PC-3 (cell line): ENCODE results near the gene OPRD1. TPM values are rescaled to one million over a fixed set of nuclear protein-coding genes. Genes with fewer than 3 reads are reported as not detected.

ENCODE experiments used
- ATAC-seq: fragments of 200-7000 bp; cut with Tn5 transposase; 2 replicates; pipeline ENCODE4 v1.9.1; 2020; ENCODE audit warnings: mild to moderate bottlenecking, moderate library complexity
- BruUV-seq: library from RNA; stranded (reverse); fragments of 400-500 nt; replicated peaks from 2 replicates; lab custom pipeline; 2021; lab: Mats Ljungman, UMichigan
- CTCF ChIA-PET: fragments of 300-600 bp; sonication (Branson Sonifier 250); formaldehyde crosslinking; loops from one replicate; lab custom pipeline; 2022; ENCODE audit warnings: antibody characterized with exemption; lab: Charles Lee
- POLR2A ChIA-PET: fragments of 300-600 bp; sonication (Branson Sonifier 250); formaldehyde crosslinking; loops from one replicate; lab custom pipeline; 2022; ENCODE audit warnings: antibody characterized with exemption; ENCODE audit not compliant: unreplicated experiment; lab: Charles Lee
- DNase-seq: peaks from one replicate; pipeline ENCODE4 v3.0.0-alpha.2; 2015
- H2AFZ ChIP-seq: fragments of 300-600 bp; sonication (generic); 2 replicates; pipeline ENCODE4 v1.6.0; 2016; ENCODE audit warnings: antibody characterized with exemption, low read length
- H3F3A ChIP-seq: fragments of 300-600 bp; sonication (generic); one replicate; pipeline ENCODE4 v1.6.0; 2017; ENCODE audit warnings: antibody characterized with exemption, low read length, control low read depth, mild to moderate bottlenecking; ENCODE audit not compliant: unreplicated experiment
- H3K27ac ChIP-seq: fragments of 300-600 bp; sonication (generic); 2 replicates; pipeline ENCODE4 v1.5.1; 2016; ENCODE audit warnings: mild to moderate bottlenecking, low read length
- H3K27me3 ChIP-seq: fragments of 300-600 bp; sonication (generic); 2 replicates; pipeline ENCODE4 v1.6.1; 2016; ENCODE audit warnings: low read length, mixed read lengths
- H3K36me3 ChIP-seq: fragments of 300-600 bp; sonication (generic); 2 replicates; pipeline ENCODE4 v1.6.1; 2016; ENCODE audit warnings: low read depth, mixed run types, low read length, mixed read lengths
- H3K4me1 ChIP-seq: fragments of 300-600 bp; sonication (generic); 2 replicates; pipeline ENCODE4 v1.5.1; 2016; ENCODE audit warnings: low read length; ENCODE audit not compliant: insufficient read depth
- H3K4me2 ChIP-seq: fragments of 300-600 bp; sonication (generic); 2 replicates; pipeline ENCODE4 v1.6.0; 2016; ENCODE audit warnings: low read length
- H3K4me3 ChIP-seq: fragments of 300-600 bp; sonication (generic); 2 replicates; pipeline ENCODE4 v1.5.1; 2016; ENCODE audit warnings: mild to moderate bottlenecking, low read length, mixed read lengths
- H3K79me2 ChIP-seq: fragments of 300-600 bp; sonication (generic); 2 replicates; pipeline ENCODE4 v1.6.1; 2017; ENCODE audit warnings: low read length, mixed read lengths
- H3K9ac ChIP-seq: fragments of 300-600 bp; sonication (generic); 2 replicates; pipeline ENCODE4 v1.6.0; 2016; ENCODE audit warnings: mild to moderate bottlenecking, low read length
- H3K9me2 ChIP-seq: fragments of 300-600 bp; sonication (generic); replicated peaks from 2 replicates; pipeline ENCODE4 v1.6.1; 2016; ENCODE audit warnings: mixed run types, low read length, mixed read lengths
- H3K9me3 ChIP-seq: fragments of 300-600 bp; sonication (generic); 2 replicates; pipeline ENCODE4 v1.6.1; 2016; ENCODE audit warnings: low read length, mixed read lengths
- H4K20me1 ChIP-seq: fragments of 300-600 bp; sonication (generic); 2 replicates; pipeline ENCODE4 v1.6.1; 2016; ENCODE audit warnings: low read length, mixed read lengths
- EZH2 ChIP-seq: fragments of 300-600 bp; sonication (generic); IDR thresholded peaks from one replicate; pipeline ENCODE4 v1.6.1; 2017; ENCODE audit warnings: antibody characterized with exemption, mild to moderate bottlenecking, low read length; ENCODE audit not compliant: unreplicated experiment
- EZH2phosphoT487 ChIP-seq: fragments of 300-600 bp; sonication (generic); IDR thresholded peaks from 2 replicates; pipeline ENCODE4 v1.6.1; 2018; ENCODE audit warnings: mild to moderate bottlenecking, antibody characterized with exemption, low read length, borderline replicate concordance
- intact Hi-C: fragments of 100-400 bp; cut with micrococcal nuclease; formaldehyde crosslinking; loops from 2 replicates; pipeline ENCODE4 v1.9.0; 2023
- total RNA-seq: library from RNA; depleted of rRNA; stranded (reverse); fragments of >200 nt; gene quantifications from 2 replicates; pipeline ENCODE4 v1.2.3, GENCODE V29; 2014
- TF ChIP-seq, protein P1 (sequence below): fragments of 300-600 bp; sonication (generic); conservative IDR thresholded peaks from 2 replicates; pipeline ENCODE4 v1.5.1; 2017; ENCODE audit warnings: antibody characterized with exemption, low read depth, mild to moderate bottlenecking, low read length

The OPRD1 gene
- total RNA-seq, 1 experiment from 2014 or later, result not detected

DNA sequence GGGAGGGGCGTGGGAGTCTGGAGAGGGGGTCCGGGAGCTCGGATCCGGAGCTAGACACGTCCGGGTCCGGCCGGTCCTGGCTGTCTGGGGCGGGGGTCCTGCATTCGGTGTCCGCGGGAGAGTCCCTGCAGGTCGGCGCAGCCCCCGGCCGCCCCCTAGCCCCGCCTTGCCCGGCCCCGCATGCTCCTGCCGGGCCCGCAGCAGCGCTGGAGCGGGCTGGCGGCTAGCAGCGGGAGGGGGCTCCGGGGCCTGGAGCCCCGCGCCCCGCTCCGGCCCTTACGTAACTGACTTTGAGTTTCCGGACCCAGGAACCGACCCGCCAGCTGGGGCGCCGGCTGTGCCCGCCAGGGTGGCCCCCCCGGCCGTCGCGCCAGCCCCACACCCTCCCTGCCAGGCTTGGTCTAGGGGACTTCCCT, 75.5 kb downstream of the OPRD1 start:
- no peak for TF ChIP-seq EZH2
- TF ChIP-seq, protein P1, sequence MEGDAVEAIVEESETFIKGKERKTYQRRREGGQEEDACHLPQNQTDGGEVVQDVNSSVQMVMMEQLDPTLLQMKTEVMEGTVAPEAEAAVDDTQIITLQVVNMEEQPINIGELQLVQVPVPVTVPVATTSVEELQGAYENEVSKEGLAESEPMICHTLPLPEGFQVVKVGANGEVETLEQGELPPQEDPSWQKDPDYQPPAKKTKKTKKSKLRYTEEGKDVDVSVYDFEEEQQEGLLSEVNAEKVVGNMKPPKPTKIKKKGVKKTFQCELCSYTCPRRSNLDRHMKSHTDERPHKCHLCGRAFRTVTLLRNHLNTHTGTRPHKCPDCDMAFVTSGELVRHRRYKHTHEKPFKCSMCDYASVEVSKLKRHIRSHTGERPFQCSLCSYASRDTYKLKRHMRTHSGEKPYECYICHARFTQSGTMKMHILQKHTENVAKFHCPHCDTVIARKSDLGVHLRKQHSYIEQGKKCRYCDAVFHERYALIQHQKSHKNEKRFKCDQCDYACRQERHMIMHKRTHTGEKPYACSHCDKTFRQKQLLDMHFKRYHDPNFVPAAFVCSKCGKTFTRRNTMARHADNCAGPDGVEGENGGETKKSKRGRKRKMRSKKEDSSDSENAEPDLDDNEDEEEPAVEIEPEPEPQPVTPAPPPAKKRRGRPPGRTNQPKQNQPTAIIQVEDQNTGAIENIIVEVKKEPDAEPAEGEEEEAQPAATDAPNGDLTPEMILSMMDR, result no peak
- TF ChIP-seq EZH2phosphoT487, result no peak
- BruUV-seq, result no TSS peak
- peak; percentile 13 for DNase-seq

DNA sequence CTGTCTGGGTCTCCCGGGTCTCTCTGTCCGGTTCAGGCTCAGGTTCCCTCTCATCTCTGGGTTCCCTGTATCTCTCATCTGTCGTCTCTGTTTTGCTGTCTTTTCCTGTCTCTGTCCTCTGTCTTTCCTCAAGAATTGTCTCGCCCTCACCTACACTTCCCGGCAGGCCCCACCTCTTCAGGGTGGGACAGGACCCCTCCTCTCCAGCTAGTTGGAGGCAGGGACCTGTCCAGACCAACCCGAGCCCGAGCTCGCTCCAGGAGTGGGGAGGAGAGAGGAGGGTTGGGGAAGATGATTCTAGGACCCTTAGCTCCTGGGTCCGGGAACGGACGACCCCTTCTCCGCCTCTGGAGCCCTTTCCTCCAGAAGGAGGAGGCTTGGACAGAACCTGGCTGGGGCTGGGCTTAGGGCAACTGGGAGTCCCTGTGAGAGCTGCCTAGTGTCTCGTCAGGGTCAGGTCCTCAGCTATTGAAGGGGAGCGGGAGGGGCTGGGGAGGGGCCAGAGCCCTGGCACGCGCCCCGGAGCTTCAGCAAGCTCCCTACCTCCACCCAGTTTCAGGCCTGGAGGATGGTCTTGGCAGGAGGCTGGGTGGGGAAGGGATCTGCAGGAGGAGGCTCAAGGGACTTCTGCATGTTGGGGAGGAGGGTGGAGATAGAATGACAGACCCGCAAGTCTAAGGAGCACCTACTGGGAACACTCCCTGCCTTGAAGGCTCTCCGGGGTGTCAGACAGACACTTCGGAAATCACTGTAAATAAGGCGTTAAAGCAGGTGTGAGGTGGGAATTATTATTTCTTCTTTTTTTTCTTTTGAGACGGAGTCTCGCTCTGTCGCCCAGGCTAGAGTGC, 76.1 kb downstream of the OPRD1 start:
- H3K9me2 ChIP-seq, result no peaks in the 10 kb centered on the region
- TF ChIP-seq, protein P1, result no peak
- no peak for TF ChIP-seq EZH2
- TF ChIP-seq EZH2phosphoT487, result no peak
- H3K27me3 ChIP-seq, result no peaks in the 10 kb centered on the region
- H3K9me3 ChIP-seq, result no peaks in the 10 kb centered on the region
- no peaks in the 10 kb centered on the region for H3K36me3 ChIP-seq
- peaks cover 12% of the 10 kb centered on the region for H3K4me1 ChIP-seq
- POLR2A ChIA-PET, result no interaction called here
- H3F3A ChIP-seq, result no peaks in the 10 kb centered on the region
- intact Hi-C loops, result loop anchor here (5.0 to 10.0 kb wide), 2 partner anchors 257 to 1819 kb away; no protein-coding TSS in a partner anchor
- peak overlapping the region; percentile 93 for H3K4me3 ChIP-seq
- no peak for DNase-seq
- H3K9ac ChIP-seq, result peak overlapping the region; percentile 80; the same call in 1 of the 2 replicates
- H2AFZ ChIP-seq, result peak overlapping the region; percentile 96
- CTCF ChIA-PET, result interaction anchor here (0.5 to 0.8 kb wide), 2 partner anchors 9 to 314 kb away, joined by 3 to 4 read pairs; no protein-coding TSS in a partner anchor
- peak; percentile 3; the same call in 1 of the 2 replicates for ATAC-seq
- H4K20me1 ChIP-seq, result no peaks in the 10 kb centered on the region
- peak overlapping the region; percentile 97 for H3K4me2 ChIP-seq
- no peak overlapping the region for H3K27ac ChIP-seq
- peaks cover 11% of the 10 kb centered on the region for H3K79me2 ChIP-seq
- BruUV-seq, result no TSS peak

More for the DNA sequence above, 75.5 kb downstream of the OPRD1 start:
- Histone ChIP-seq H3K4me3 (peak overlapping the region; percentile 93), H3K27me3 (no peaks in the 10 kb centered on the region), H3K4me1 (peaks cover 13% of the 10 kb centered on the region), H3F3A (no peaks in the 10 kb centered on the region), H3K36me3 (no peaks in the 10 kb centered on the region), H3K4me2 (peak overlapping the region; percentile 97), H2AFZ (peak overlapping the region; percentile 96), H3K9ac (peak overlapping the region; percentile 80), H3K27ac (no peak overlapping the region), H4K20me1 (no peaks in the 10 kb centered on the region), H3K79me2 (peaks cover 11% of the 10 kb centered on the region), H3K9me2 (no peaks in the 10 kb centered on the region), H3K9me3 (no peaks in the 10 kb centered on the region)
- POLR2A ChIA-PET, result no interaction called here
- intact Hi-C loops, result loop anchor here (5.0 to 10.0 kb wide), 2 partner anchors 257 to 1820 kb away; no protein-coding TSS in a partner anchor
- CTCF ChIA-PET, result interaction anchor here (0.5 to 0.8 kb wide), 2 partner anchors 10 to 315 kb away, joined by 3 to 4 read pairs; no protein-coding TSS in a partner anchor
- ATAC-seq, result peak; percentile 29
